ENCODE measurements around the gene U2AF2.

DNA sequence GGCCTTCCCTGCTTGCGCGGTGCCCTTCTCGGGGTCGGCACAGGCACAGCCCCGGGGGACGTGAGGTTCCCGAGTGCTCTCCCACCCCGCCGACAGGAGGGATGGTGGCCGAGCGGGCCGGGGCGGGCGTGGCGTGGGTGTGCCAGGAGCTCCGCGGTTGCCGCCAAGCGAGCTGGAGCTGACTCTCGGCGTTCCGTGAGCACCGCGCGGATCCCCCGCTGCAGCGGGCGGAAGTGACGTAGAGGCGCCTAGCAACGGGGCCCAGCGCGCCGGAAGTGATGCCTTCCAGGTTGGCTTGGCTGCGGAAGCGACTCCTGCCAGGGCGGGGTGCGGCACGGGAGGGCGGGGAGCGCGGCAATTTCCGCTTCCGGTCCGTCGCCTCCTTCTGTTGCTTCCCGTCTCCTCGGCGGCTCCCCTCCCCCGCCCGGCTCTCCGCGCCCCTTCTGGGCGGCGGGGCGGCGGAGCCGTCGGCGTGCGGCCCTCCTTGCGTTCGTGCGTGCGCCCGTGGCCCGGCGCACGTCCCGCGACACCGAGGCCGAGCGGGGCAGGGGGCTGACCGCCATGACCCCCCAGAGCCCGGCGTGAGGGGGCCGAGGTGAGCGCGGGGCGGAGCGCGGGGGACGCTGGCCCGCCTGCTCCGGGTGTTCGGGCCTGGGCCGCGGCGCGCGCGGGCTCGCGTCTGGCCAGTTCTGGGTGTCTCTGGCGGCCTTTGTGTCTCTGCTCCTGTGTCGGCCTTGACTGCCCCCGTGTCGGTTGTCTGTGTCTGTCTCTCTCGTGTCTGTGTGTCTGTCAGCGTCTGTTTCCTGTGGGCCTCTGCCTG, 20.2 kb downstream of the U2AF2 start, which contains the start of gene EPN1:
- TF ChIP-seq EZH2 (IDR thresholded peaks at IDR 0.05; ENCODE audit: borderline replicate concordance, insufficient read depth, low read length, poor library complexity, severe bottlenecking) (no peak), TAF1 (IDR thresholded peaks at IDR 0.05; ENCODE audit: low read depth) (peak; percentile 38), RAD21 (conservative IDR thresholded peaks at IDR 0.05) (peak; percentile 25)
- TF ChIP-seq, protein P1, sequence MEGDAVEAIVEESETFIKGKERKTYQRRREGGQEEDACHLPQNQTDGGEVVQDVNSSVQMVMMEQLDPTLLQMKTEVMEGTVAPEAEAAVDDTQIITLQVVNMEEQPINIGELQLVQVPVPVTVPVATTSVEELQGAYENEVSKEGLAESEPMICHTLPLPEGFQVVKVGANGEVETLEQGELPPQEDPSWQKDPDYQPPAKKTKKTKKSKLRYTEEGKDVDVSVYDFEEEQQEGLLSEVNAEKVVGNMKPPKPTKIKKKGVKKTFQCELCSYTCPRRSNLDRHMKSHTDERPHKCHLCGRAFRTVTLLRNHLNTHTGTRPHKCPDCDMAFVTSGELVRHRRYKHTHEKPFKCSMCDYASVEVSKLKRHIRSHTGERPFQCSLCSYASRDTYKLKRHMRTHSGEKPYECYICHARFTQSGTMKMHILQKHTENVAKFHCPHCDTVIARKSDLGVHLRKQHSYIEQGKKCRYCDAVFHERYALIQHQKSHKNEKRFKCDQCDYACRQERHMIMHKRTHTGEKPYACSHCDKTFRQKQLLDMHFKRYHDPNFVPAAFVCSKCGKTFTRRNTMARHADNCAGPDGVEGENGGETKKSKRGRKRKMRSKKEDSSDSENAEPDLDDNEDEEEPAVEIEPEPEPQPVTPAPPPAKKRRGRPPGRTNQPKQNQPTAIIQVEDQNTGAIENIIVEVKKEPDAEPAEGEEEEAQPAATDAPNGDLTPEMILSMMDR (IDR thresholded peaks at IDR 0.05; ENCODE audit: poor library complexity, severe bottlenecking), result no peak

All from neural cell (in vitro differentiated cells).